ENCODE measurements around the gene PRDM1.

PRDM1 gene

DNA sequence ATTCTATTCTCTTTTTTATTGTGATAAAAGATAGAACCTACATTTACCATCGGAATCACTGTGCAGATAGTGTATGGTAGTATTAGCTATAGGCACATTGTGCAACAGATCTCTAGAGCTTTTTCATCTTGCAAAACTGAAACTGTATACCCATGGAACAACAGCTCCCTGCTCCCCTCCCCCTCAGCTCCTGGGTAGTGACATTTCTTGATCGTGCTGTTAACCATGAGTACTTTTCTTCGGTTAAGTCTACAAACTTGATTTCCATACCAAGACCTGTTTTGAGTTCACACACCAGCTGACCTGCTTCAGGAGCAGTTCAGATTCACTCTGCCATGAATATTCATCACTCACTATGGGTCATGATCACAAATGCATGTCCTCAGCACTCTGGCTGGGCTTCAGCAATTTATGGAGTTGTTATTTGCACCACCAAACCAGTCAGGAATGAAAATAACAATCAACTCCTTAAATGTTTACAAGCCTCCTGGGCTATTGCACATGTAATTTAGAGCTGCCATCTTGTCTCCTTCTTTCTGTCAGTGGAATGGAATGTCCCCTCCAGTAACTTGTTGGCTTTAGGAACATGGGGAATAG, 32.8 kb downstream of the PRDM1 start:
- no peak for DNase-seq

DNA sequence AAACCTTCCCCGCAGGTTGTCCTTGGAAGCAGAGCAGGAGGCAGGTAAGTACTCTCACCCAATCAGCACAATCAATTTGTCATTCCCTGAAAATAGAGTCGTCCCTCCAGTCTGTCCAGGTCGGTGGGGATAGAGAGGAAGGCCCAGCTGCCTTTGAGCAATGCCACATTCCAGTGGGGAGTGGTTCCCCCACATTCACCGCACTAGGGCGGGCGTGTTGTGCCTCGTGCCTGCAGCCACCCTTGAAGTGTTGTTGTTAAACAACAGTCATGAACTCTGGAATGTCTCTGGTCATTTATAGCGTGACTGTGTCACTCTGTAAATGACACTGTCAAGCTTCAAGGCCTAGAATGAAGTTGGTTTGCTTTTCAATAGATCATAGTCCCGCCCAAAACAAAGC, 33.4 kb downstream of the PRDM1 start:
- no peak for DNase-seq

- DNase-seq = no peak
These were observed 33.9 kb downstream of the PRDM1 start for GRCh38 chr6:106120006-106120405.

- DNase-seq = no peak
These were observed 34.3 kb downstream of the PRDM1 start for GRCh38 chr6:106120406-106120805.

- no peak for DNase-seq
These were observed 36.3 kb downstream of the PRDM1 start for GRCh38 chr6:106122306-106122918.

DNA sequence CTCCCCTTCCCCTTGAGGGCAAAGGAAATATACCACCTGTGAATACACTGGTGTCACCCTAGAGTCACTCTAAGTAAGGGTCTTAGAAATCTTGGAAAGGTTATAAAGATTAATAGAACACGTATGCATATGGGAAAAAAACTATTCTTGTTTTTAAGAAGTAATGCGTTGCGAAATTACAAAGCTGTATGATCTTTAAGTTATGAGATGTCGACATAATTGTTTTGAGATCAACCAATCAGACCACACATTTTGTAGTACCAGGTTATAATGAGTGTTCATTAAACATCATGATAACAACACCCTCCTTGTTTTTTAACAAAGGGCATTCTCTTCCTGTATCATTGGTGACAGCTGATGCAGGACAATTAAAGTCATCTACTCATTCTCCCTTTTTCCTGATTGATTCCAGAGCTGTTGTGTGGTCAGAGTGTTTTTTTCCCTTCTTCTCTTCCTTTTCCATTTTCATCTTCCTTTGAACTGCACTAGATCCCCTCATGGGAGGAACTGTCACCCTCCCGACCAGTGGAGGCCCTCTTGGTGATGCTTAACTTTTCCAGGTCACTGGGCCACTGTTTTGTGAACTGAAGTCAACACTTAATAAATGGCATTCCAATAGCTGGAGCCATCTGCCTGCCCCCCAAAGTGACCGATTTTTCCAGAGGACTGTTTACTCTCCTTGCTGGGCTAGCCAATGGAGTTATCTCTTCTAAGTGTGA, 37.0 kb downstream of the PRDM1 start:
- DNase-seq = no peak

DNA sequence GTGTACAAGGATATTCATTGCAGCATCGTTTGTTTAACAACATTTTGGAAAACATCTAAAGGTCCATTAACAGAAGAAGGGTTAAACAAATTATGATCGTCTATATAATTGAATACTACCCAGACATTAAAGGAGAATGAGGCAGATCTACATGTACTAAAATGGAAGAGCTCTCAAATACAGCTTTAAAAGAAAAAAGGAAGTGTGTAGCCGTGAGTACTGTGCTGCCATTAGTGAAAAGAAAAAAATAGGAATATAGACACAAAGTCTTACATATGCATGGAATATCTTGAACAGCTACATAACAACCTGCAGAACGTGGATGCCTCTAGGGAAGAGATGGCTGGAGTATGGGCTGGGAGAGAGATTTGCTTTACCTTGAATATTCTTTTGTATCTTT, 37.9 kb downstream of the PRDM1 start:
- DNase-seq = no peak

DNA sequence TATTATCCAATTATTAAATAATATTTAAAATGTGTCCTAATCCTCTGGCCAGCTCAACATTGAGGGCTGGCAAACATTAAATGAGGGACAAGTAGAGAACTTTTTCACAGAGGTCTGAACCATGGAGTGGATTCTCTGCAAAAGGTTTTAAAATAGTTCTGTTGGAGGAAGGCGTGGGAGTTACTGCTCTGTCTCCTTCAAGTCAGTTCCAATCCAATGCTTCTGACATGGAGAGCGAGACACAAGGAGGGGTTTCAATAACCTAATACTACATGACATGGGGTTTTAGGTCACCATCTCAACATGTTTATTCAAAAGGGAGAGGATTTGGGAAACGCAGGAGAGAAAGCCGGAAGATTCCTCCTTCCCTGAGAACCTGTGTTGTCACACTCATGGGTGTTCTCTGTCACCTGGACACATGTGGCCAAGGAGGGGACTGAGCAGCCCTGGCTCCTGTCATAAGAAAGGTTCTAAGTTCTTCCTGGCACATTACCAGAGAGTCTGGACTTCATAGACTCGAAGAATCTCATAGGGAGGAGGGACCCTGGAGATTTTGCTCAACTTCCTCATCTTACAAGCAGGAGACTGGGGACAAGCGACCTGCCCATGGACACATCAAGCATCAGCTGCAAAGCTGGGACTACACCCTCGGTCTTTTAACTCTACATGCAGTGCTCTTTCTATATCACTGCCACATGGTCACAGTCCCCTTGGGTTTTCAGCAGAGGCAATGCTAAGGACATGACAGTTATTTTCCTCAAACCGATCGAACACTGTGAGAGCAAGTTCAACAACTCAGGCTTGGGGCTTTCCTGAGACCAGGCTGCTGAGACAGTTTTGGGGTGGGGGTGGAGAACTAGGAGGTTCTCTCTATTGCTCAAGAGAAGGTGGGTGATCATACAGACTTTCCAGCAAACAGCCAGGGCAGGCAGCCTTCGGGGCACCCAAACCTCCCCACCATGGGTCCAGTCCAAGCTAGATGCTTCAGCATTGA, 38.6 kb downstream of the PRDM1 start:
- DNase-seq = no peak

DNA sequence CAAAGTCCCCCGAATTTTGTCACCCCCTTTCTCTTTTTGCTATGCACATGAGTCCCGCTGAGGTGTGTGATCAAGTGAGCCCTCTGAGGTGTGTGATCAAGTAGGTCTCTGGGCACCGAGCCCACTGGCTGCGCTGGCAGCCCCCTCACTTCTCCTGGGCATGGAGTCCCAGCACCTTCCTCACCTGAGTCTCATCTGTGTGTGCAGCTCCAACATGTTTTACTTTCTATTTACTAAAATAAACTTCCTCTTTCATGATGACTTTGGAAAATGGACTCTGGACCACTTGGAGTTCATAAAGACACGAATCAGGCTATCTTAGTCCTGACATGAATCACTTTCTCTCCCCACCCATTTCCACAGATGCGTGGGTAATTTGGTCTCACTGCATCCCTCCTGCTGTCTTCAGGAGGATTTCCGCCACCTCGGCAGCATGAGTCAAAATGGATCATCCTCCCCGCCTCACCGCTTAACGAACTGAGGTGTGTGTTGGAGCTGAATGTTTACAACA, 39.8 kb downstream of the PRDM1 start:
- DNase-seq = no peak

- DNase-seq = no peak
These were observed 40.3 kb downstream of the PRDM1 start for GRCh38 chr6:106126482-106126881.

DNA sequence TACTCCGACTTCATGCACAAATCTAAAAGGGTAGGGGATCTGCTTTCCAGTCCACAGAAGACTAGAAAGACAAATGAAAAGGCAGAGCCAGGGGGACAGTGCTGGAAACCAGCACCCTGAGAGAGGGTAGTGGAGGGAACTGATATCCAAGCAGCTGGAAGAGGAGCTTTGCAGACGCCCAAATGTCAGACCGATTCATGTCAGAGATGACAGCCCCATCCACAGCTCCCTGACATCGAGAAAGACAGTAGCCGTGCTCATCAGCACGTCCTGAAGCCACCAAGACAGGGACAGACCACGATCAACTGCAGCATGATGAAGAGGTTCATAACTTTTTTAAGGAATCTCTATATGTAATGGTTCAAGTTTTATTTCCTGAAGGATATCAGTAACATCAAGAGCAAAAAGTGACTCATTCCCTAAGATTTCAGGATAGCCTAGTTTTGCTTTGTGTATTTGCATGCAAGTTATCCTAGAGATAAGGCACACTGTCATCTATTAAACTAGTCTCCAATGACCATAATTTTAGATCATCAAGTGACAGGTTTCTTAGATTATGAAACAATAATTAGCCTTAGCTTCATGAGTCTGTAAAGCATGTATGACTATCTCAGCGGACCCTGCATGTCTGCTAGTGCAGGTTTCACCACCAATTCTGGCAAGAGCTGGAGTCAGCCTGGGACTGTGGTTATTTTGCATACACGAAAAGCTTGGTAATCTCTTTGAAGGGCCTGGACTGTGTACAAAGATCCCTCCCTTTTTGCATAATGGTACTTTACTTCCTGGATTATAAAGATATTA, 43.0 kb downstream of the PRDM1 start:
- DNase-seq = no peak

DNA sequence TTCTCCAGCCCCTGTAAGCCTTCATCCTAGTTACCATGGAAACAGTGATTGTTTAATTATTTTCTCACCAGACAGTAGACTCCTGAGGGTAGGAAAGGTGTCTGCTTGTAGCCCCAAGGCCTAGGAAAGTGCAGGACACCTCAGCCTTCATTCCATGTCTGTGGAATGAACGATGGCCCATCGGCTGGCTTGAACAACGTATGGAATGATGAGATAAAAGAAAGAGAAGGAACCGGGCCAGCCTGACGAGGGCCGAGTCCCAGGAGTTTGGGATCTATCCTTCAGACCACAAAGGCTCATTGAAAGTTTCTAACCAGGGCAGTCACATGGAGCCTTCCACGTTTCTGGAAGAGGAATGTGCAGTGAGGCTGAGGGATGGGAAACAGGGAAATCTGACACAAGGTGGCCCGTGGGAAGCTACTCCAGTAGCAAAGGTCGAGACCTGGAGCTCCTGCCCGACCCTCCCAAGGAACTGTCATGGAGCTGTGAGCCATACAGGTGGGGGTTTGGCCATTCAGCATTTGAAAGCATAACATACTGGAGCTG, 46.1 kb downstream of the PRDM1 start:
- DNase-seq = no peak

- no peak for DNase-seq
These were observed 46.9 kb downstream of the PRDM1 start for GRCh38 chr6:106133040-106133439.

DNA sequence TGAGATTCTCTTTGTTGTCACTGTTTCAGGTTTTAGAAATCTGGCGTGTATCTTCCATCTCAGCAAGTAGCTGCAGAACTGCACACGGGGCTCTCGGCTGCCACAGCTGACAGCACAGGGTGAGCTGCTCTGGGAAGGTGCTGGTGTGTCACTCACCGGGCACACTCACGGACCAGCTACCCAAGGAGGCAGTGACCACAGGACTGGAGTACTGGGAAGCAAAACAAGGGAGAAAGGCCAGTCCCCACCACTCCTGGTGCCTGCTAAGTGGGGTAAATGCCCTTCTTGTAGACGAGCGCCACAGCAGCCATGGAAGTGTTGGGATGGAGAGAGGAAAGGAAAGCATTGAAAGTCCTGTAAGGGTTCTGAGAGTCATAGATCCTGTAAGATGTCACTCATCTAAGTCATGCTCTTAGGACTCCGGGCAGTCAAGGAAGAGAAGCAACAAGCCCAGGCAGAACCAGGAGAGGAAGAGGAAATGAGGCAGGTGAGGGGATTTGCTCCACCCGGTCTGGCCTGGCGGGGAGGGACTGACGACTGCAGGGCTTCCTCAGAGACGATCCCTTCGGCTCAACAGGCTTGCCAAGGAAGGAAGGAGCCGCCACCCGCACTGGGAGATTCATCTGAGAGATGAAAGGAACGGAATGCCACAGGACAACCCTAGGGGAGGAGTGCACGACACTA, 48.1 kb downstream of the PRDM1 start:
- no peak for DNase-seq

- DNase-seq = no peak
These were observed 48.9 kb downstream of the PRDM1 start for GRCh38 chr6:106134906-106135634.

DNA sequence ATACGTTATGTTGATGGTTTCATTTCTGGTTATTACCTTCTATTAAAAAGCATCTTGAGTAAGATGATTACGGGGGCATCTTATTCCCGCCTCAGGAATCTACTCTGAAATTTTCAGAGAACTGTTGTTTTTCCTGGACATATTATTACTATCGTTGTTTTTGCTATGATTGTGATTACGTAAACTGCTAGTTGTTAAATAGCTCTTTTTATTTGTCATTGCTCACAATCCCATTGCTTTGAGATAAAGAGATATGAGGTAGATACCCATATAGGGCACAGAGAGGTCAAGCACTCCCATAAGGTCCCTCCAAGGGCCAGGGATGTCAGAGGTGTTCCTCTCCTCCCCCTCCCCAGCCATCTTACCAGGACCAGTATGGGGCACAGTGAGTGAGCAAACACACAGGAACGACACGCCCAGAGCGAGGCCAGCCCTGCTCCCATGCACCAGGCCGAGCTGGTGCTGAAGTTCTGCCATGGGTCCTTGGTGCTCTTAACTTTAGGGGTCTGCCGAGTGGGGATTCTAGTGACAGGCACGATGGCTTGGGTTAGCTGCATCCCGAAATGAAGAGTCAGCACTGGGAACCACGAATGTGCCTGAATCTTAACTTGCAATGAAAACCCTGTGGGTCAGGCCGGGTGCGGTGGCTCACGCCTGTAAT, 49.9 kb downstream of the PRDM1 start:
- DNase-seq = no peak

DNA sequence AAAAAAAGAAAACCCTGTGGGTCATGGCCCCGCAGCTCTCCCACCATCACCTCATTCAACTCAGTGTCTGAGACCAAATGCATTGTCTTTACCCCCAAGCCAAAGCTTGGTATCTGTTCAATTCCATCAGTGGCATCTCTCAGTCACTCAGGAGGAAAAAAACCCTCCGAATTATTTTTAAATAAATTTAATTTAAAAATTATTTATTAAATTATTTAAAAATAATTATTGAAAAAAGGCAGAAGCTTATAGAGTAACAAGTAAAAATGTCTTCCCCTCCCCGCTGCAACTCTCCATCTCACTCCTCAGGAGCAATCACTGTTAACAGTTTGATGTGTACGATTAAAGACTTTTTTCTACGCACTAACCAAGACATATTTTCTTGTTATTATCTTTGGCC, 50.7 kb downstream of the PRDM1 start:
- DNase-seq = no peak

DNA sequence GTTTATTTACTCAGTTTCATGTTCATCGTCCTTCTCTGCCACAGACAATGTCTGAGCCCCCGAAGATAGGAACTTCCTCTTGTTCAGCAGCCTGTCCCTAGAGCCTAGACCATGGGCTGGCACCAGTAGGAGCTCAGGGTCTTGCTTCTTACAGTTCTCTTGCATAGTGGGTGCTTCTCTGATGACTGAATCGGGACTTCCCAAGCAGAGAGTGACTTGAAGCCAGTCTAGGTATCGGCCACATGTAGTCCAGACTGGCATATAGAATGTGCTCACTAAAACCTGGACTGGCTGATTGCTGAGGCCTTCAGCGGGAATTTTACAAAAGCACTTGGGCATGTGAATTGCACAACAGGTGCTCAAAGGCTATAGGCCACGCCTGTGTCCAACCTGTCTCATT, 52.0 kb downstream of the PRDM1 start:
- DNase-seq = no peak

- DNase-seq = no peak
These were observed 55.5 kb downstream of the PRDM1 start for GRCh38 chr6:106141441-106142237.

All from activated naive CD4-positive, alpha-beta T cell (primary cell).